ENCODE results near the gene PLXNA2.

- TF ChIP-seq ZNF501 (CRISPR knock-in tag; IDR thresholded peaks at IDR 0.05) (no peak), ZFP91 (CRISPR knock-in tag; IDR thresholded peaks at IDR 0.05; ENCODE audit: borderline replicate concordance) (no peak), ARHGAP35 (CRISPR knock-in tag; IDR thresholded peaks at IDR 0.05; ENCODE audit: borderline replicate concordance) (no peak), MTA3 (CRISPR knock-in tag; IDR thresholded peaks at IDR 0.05) (no peak), CTCF (CRISPR knock-in tag; IDR thresholded peaks at IDR 0.05) (no peak), KAT8 (CRISPR knock-in tag; IDR thresholded peaks at IDR 0.05) (no peak), FOSL1 (CRISPR knock-in tag; IDR thresholded peaks at IDR 0.05; ENCODE audit: borderline replicate concordance) (no peak), MXI1 (IDR thresholded peaks at IDR 0.05; ENCODE audit: borderline replicate concordance, low read depth, low read length) (no peak), ZNF3 (CRISPR knock-in tag; IDR thresholded peaks at IDR 0.05) (no peak), ZBTB10 (CRISPR knock-in tag; IDR thresholded peaks at IDR 0.05; ENCODE audit: borderline replicate concordance) (no peak), LCORL (IDR thresholded peaks at IDR 0.05) (no peak), LCORL (CRISPR knock-in tag; IDR thresholded peaks at IDR 0.05) (no peak), MAX (IDR thresholded peaks at IDR 0.05) (no peak), POLR2A (IDR thresholded peaks at IDR 0.05; ENCODE audit: insufficient read depth in 1 of 2, low read depth in 2 of 2, low read length in 2 of 2) (no peak), THRA (CRISPR knock-in tag; IDR thresholded peaks at IDR 0.05; ENCODE audit: borderline replicate concordance) (no peak)
Observed at GRCh38 chr1:208108213-208108608, 136.0 kb downstream of the PLXNA2 start.

Measured in HepG2 (cell line).